GM10266 (cell line): ENCODE measurements around the gene AP3D1.

Experiments used
- DNase-seq: peaks from one replicate; pipeline ENCODE4 v3.0.0; 2012; ENCODE audit errors: extremely low spot score
- CTCF ChIP-seq: IDR thresholded peaks from 2 replicates; pipeline ENCODE4 v1.5.1; 2012; ENCODE audit warnings: mild to moderate bottlenecking, low read depth; ENCODE audit not compliant: control insufficient read depth, insufficient read depth; ENCODE audit errors: missing control alignments

Gene AP3D1

GRCh38 chr19:2188708-2189385, 37.5 kb upstream of the AP3D1 start:
- DNase-seq, result no peak
- no peak for TF ChIP-seq CTCF

- TF ChIP-seq CTCF, result no peak
- DNase-seq, result no peak
Measured at GRCh38 chr19:2187159-2187558, 35.8 kb upstream of the AP3D1 start.

GRCh38 chr19:2186071-2186846, 34.9 kb upstream of the AP3D1 start:
- TF ChIP-seq CTCF, result no peak
- DNase-seq, result no peak

- TF ChIP-seq CTCF, result no peak
- no peak for DNase-seq
Measured at GRCh38 chr19:2185734-2186070, 34.3 kb upstream of the AP3D1 start.

- TF ChIP-seq CTCF, result no peak
- DNase-seq, result no peak
Measured at GRCh38 chr19:2184422-2184975, 33.1 kb upstream of the AP3D1 start.

GRCh38 chr19:2181633-2181997, 30.2 kb upstream of the AP3D1 start:
- no peak for TF ChIP-seq CTCF
- no peak for DNase-seq
